HG02571 (cell line): ENCODE data around the gene MEGF10.

ENCODE experiments used
- ATAC-seq: cut with Tn5 transposase; IDR thresholded peaks from one replicate; pipeline ENCODE4 v1.9.1; 2021; ENCODE audit warnings: mild to moderate bottlenecking, moderate library complexity; ENCODE audit not compliant: unreplicated experiment

The MEGF10 gene

DNA sequence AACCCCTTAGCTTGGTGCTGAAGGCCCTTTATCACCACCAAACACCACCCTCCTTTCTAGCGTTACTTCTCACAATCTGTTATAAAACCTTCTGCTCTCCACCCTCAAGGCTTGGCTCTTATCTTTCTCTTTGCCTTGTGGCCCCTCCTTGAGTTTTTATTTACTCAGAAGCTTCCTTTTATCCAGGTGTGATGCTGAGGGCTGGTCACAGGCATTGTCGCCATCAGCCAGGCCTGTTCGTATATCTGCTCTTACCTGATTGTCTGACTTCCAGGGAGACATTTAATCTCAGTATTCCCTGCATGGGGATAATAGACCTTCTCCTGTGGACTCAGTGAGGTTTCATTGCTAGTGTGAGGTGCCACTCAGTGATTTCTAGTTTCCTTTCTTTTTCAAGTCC, 34.2 kb downstream of the MEGF10 start:
- no peak for ATAC-seq

DNA sequence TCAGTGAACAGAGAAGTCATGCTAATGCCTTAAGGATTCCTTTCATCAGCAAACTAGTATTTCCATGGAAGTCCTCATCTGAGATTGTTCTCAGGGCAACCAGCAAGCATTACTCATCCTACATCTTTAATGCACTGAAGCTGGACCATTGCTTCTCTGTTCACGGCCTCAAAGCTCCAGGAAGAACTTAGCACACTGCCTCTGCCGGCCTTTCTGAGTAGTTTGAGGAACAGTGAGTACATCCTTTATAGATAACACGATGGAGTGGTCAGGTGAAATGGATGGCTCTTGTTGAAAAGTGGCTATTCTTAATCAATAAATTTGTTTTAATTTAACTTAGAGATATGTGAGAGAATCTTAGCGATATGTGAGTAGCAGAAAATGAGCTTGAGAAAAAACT, 35.8 kb downstream of the MEGF10 start:
- no peak for ATAC-seq

DNA sequence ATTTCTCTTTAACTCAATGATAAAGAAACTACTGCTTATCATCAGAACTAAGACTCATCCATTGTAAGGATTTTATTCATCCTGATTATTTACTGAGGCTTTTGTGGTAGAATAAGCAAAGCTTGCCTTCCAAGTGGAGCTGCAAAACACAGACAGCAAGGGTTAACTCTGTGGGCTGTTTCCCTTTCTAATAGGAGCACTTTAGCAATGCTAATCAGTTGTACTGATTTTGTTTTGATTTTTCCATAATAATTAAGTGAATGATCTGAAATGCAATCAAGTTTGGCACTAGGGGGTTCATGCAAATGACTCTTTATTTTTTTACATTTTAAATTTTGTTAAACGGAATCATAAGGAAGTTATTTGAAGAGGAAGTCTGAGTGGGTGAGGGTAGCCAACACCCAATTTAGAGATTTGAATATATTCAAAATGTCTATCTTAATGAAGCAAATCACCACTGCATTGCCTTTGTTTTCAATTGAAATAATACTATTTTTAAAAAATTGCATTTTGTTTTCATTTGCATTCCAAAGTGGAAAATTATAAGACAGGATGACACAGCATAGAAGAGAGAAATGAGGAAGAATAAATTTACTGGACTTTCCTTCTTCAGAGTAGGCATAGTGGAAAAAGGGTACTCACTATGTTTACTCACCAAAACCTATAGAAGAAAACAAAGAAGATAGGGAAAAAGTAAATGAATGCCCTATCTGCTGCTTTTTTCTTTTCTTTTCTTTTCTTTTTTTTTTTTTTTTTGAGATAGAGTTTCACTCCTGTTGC, 36.6 kb downstream of the MEGF10 start:
- no peak for ATAC-seq

DNA sequence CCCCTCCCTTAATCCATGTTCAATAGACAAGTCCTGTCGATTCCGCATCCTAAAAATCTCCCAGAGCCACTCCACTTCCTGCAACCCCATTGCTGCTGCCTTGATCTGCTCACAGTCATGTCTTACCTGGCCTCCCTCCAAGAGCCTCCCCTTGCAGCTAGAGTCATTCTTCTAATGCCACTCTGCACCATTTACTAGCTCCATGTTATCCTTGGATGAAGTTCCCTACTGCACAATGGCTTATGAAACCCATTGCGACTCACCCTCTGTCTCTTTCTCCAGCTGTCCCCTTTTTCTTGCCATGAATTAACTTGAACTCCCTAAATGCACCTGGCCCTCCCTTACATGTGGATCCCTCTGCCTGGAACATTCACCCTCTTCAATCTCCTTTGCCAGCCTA, 39.5 kb downstream of the MEGF10 start:
- no peak for ATAC-seq

DNA sequence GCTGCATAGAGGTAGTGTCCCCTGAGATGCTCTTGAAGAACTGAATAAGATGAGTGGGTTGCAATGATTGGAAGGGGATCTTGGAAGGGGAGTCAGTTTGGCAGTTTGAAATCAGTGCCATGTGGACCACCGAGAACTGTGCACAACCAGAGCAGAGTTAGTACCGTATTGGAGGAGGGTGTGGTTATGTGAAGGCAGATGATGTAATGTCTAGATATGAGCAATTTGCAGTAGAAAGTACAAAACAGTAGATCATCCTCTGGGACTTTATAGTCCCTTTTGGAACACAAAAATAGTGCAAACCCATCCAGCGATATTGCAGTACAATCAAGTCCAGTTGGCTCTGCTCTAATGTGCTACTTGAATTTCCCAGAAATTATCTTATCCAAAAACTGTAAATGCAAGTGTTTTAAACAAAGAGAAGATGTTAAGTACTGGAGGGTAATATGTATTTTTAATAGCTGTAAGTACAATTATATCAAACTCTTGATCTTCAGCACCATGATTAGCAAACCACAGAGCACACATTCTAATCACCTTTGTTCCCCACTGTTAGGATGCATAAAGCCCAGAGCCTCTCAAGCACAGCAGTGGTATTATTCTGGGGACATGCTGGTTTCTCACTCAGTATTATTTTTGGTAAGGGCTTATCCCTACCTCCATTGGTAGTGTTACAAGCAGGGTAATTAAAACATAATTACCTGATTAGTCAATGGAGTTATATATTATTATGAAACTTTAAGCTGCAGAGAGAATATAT, 41.5 kb downstream of the MEGF10 start:
- no peak for ATAC-seq

DNA sequence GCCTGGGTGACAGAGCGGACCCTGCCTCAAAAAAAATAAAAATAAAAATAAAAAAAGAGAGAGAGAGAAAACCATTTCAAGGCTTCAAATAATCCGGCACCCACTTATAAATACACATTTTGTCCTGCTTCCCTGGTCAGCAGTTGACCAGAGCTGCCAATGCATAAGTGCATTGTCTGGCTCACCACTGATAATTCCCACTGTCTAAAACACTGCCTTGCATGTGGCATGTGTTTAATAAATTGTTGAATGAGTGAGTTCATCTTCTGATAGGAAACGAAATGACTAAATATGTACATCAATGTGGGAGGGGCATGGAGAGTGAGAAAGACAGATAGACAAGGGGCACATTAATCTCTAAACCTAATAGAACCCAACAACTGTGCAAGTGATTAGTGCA, 42.9 kb downstream of the MEGF10 start:
- ATAC-seq, result no peak

DNA sequence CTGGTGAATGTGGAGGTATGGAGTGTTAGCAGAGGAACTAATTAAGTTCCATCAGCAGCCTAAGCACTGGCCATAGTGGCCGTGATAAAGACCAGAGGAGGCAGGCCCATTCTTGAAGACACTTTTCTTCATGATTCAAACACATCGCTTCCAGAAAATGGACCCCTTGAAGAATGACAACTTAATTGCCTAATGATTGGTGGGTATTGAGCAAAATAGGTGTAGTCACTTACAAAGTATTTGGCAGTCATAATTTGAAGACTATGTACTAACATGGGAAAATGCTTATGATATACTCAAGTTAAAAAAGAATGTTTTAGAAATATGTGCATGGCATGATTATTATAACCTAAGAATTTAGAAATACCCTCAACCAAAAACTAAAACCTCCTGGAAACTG, 44.8 kb downstream of the MEGF10 start:
- no peak for ATAC-seq

DNA sequence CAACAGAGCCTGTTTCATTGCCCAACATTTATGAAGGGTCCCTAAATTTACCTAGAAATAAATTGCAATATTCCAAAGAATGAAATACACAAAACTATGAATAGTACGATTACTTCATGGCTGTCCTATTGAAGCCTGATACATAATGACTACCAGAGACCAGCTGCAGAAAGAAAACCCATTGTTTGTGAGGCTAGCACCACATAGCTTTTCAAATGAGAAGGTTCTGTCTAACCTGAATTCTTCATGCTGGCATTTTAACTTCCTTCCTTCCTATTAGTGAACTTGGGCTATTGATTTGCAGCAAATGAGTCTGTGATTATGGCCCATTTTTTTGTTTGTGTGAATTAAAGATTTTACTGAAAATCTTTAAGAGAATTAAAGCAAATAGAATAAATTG, 47.3 kb downstream of the MEGF10 start:
- no peak for ATAC-seq

DNA sequence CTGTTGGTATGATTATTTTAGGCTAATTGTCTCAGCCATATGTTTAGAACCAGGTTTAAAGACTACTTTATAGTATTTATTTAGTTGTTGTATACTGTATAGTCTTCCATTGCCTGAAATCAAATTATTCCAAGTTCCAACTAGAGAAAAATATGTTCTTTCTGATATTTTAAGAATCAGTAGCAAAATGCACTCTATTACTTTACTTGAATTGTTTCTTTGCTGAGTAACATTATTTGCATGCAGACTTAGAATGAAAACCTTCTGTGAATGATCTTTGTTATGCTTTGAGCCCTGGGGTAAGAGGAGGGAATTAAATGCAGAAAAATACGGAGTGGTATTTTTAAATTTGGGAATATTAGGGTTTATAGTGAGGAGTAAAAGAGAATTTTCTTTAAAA, 47.9 kb downstream of the MEGF10 start:
- no peak for ATAC-seq

DNA sequence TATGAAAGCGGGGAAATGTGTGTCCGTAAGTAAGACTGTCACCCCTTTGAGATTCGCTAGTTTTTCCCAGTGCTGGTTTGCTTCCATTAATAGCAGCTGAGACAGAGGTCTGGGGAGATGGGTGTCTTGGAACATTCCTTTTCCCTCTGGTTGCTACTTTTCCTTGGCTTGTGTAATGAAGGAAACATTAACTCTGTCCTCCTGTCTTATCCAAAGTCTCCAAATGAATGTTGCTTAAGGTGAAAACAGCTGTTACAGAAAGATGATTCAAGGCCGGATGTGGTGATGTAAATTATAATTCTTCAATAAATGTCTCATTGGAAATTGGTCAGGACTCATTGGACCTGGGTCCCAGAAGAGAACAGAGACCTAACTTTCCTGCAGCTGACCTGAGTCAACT, 50.0 kb downstream of the MEGF10 start:
- no peak for ATAC-seq

DNA sequence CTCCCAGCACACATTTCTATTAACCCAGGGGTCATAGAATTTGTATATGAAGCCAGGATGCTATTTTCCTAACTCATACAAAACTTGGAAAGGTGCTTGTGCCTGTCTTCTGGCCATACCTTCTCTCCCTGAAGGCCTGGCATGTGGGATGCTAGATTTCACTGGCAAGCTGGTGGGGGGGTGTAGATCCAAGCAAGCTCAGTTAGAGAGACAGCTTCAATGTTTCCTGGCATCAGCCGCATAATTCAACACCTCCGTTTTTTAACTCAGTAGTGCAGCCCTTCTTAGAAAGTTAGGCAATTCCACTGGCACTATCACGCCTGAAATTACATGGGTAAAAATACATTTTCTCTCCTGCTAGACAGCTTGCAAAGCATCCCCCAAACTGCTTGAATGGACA, 51.8 kb downstream of the MEGF10 start:
- ATAC-seq, result no peak

DNA sequence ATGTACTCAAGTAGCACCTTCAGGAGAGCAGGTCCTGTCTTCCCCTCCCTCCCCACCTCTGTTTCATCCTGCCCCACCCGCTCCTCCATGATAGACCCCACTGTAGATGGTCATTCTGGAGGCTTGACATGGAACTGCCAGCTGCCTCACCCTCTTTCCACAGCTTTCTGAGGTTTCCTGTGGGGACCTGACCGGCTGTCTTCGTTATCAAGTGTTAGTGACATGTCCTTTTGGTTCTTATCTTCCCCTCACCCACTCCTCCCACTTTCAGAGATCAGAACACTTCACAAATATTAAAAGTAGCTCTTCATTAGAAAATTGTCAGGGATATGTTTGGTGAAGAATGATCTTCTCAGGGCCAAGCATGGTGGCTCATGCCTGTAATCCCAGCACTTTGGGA, 52.7 kb downstream of the MEGF10 start:
- no peak for ATAC-seq

DNA sequence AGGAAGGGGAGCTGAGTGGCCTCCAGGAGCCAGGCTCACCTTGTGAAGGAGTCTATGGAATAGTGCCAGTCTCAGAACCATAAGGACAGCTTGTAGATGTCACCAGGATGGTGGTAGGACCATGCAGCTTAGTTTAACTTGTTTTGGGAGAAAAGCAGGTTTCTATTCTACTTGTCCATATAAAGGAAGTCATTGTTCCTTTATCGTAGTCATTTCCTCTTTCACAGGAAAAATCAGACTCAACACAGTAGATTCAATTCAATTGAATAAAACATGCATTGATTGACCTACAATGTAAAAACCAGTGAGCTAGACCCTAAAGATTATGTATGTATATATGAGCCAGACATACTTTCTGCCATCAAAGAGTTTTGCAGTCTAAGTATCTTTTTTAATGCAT, 53.3 kb downstream of the MEGF10 start:
- no peak for ATAC-seq

DNA sequence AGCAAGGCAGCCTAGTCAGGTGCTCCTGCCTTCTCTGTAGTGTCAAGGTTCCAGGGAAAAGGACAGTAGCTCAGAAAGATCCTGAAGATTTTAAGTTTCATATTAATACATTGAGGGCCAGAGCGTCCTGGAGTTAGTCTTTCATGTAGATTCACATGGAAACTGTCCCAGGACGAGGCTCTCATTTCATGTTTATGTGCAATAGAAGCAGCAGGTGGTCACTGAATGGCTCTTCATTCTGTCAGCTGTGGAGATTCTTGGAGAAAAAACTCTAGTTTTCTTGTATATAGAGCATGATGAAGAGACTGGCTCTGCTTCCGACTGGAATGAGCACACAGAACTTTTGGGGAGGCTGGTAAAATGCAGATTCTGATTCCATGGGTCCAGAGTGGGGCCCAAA, 54.3 kb downstream of the MEGF10 start:
- ATAC-seq, result no peak

DNA sequence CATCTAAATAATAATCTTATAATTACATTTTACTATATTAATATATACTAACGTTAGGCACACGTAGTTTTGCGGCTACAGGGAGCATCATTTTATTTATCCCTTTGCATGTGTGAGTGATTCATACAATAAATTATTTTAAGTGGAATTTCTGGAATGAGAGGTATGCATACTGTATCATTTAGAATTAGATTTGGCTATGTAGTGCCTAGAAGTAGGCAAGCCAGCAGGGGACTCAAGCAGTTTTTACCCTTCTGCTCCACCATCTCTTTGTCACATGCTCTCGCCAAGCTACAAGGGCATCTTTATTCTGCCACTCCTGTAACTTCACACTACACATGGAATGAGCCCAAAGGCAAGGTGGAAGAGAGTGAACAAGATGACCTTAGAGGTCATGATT, 60.8 kb downstream of the MEGF10 start:
- no peak for ATAC-seq

DNA sequence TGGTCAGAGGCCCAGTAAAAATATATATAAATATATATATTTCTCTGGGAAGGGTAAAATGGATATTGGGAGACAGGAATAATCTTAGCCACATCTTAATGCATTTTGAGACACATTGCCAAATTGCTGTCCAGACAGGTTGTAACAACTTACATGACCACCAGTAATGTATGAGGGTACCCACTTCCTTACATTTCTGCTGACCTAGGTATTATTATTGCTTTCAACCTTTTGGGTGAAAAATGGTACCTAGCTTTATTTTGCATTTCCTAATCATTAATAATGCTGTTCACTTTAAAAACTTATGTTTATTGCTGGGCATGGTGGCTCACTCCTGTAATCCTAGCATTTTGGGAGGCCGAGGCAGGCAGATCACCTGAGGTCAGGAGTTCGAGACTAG, 61.5 kb downstream of the MEGF10 start:
- ATAC-seq, result no peak

DNA sequence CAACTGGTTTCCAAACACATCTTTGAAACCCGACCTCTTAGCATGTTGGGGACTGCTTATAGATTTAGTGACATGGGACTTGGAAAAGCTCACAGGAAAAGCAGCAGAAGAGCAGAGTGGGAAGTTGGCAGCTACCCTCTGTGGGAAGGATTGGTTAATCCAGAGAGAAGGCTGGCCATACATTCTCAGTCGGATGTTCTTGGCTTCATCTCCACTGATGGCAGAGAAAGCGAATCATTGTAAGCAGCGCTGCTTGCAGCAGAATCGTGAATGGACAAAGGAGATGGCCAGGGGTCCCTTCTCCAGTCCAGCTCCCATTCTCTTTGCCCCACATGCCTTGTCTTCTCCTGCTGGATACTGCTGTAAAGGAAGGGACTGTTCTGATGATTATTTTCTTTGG, 62.7 kb downstream of the MEGF10 start:
- no peak for ATAC-seq

DNA sequence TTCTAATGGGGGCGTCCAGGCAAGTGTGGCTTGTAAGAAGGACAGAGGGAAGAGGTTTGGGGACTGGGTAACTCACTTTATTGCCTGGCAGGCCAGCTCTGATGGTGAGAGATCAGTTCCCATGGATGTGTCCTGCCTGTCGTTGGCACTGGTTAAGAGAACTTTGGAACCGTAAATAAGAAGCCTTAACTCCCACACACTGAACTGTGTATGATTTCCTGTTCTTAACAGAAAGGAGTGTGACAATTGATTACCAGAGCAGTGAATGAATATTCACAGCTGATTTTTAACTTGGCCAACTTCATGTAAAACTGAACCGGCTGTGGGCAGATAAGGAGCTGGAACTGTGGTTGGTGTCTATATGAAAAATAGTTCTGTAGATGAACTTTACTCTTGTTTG, 63.2 kb downstream of the MEGF10 start:
- no peak for ATAC-seq

DNA sequence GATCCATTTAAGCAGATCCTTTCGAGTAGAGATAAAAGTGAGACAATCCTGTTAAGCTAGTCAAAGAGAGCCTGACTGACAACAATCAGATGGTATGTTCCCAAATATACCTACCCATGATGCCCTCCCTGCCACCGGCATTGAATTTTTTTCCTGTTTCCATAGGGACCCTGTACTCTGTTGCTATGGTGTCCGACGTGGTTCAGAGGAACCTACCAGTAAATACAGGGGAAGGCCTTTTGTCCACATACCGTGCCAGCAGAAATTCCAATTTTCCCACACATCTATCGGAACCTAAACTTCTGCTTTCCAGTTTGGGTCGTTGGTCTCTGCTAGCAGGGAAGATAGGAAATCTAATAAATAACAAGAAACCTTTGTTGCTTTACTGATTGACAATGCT, 64.7 kb downstream of the MEGF10 start:
- ATAC-seq, result no peak

DNA sequence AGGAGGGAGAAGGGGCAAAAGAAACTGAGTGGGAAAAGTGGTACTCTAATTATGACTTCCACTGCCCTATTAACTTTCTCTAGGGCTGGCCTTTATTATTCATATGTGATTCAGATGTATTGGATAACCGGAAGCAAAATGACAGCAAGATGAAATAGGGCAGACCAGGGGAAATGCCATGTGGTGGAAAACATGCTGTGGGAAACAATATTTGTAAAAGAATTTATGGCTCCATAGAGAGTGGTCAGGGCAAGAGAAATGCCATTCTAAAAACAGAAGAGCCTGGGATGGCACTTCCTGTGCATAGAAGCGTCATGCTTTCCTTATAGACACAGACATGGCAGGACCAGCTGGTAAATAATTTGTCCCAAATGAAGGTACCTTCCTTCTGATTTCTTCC, 67.7 kb downstream of the MEGF10 start:
- no peak for ATAC-seq

DNA sequence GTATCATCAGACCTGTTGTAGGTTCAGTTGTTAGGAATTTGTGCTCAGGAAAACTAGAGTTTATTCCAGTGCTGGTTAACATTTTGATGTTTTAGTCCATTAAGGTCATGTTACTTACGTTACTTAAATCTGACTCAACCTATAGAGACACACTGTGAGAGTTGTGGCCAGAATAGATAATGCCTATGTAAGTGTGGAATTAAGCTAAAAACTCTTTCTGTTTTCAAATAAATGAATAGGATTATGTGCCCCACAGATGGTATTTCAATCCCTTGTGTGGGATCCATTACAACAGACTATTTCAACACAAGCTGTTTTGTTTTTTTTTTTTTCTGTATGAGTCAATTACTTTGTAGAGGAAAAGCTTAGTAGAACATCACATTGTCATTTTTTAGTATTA, 68.1 kb downstream of the MEGF10 start:
- no peak for ATAC-seq

DNA sequence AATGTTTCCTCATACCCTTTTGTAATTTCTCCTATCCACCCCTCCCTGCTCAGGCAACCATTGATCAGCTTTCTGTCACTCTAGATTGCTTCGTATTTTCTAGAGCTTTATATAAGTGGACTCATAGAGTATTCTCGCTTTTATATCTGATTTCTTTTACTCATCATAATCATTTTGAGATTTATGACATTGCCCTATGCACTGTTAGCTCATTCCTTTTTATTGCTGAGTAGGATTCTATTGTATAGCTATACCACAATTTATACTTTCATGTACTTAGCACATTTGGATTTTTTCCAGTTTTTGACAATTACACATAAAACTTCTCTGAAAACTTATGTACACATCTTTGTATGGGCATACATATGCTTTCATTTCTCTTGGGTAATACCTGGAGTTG, 68.9 kb downstream of the MEGF10 start:
- ATAC-seq, result no peak

DNA sequence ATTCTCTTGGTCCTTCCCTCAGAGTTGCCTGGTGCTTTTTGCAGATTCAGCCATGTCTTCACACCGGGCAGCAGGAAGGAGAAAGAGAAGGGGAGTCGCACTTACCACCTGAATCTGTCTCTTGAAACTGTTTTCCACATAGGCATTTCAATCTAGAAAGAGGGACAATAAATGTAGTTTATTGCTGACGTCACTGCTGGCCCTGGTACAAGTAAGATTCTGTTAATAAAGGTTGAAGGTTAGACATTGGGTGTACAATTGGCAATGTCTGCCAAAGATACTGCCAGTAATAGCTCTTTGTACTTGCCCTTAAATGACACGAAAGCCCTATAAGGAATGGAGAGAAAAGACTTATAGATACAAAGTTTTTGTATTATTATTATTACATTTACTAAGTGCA, 72.8 kb downstream of the MEGF10 start:
- ATAC-seq, result no peak
